K562 (cell line): ENCODE data around the gene MITD1. TPM values are rescaled to one million over a fixed set of nuclear protein-coding genes. Genes with fewer than 3 reads are reported as not detected.

Experiments
- ATAC-seq: fragments of 200-7000 bp; cut with Tn5 transposase; 3 replicates; pipeline ENCODE4 v1.9.1; 2020; ENCODE audit warnings: moderate library complexity
- BruUV-seq: library from RNA; stranded (reverse); fragments of 400-500 nt; replicated peaks from 2 replicates; lab custom pipeline; 2021; lab: Mats Ljungman, UMichigan
- CTCF ChIA-PET: fragments of 300-600 bp; formaldehyde crosslinking; extraction: SDS; loops from one replicate; lab custom pipeline; 2021; ENCODE audit warnings: low intra/inter-chr PET ratio; lab: Yijun Ruan, JAX
- POLR2A ChIA-PET: fragments of 300-600, 350-650 bp; sonication (Branson Sonifier 250); formaldehyde crosslinking; extraction: SDS; loops from one replicate; lab custom pipeline; 2021; ENCODE audit warnings: antibody characterized with exemption, inconsistent platforms; lab: Yijun Ruan, JAX
- DNase-seq, 4 experiments: peaks; one replicate each; pipeline versions ENCODE4 v3.0.0 to v3.0.0-alpha.2; 2011 to 2018; ENCODE audit warnings: low spot score in 3 of 4, mixed read lengths in 3 of 4; ENCODE audit errors: extremely low read depth in 1 of 4
- FAIRE-seq: peaks from 2 replicates; lab custom pipeline; 2011; peaks lifted over from hg19 to GRCh38; lab: Jason Lieb, UNC
- H2AFZ ChIP-seq: 2 replicates; pipeline ENCODE4 v1.6.0; 2011; ENCODE audit warnings: low read depth, low read length, control low read depth, inconsistent platforms
- H3K27ac ChIP-seq: fragments of 200-600 bp; 3 replicates; pipeline ENCODE4 v1.8.0; 2011; ENCODE audit warnings: low read depth, mild to moderate bottlenecking, control low read depth, inconsistent platforms, low read length, moderate library complexity, mixed read lengths; ENCODE audit errors: extremely low read depth
- H3K27me3 ChIP-seq, 2 experiments: fragments of 300-600 bp in 1 of 2; 2 replicates in 1 of 2; 3 replicates in 1 of 2; pipeline versions ENCODE4 v1.6.0 to v1.8.0; 2011; ENCODE audit warnings: inconsistent platforms in 2 of 2, low read length in 2 of 2, mild to moderate bottlenecking in 1 of 2, mixed read lengths in 1 of 2, moderate library complexity in 1 of 2; ENCODE audit not compliant: control insufficient read depth in 2 of 2, insufficient read depth in 2 of 2
- H3K36me3 ChIP-seq: fragments of 300-600 bp; 3 replicates; pipeline ENCODE4 v1.8.0; 2011; ENCODE audit warnings: mild to moderate bottlenecking, low read length, inconsistent platforms; ENCODE audit not compliant: control insufficient read depth, insufficient read depth
- H3K4me1 ChIP-seq, 2 experiments: fragments of 200-600 bp in 1 of 2; replicated peaks in 1 of 2; 2 replicates in 1 of 2; 3 replicates in 1 of 2; pipeline versions ENCODE4 v1.5.1 to v1.8.0; 2011; ENCODE audit warnings: inconsistent platforms in 2 of 2, low read length in 2 of 2, mild to moderate bottlenecking in 1 of 2, mixed read lengths in 1 of 2, moderate library complexity in 1 of 2; ENCODE audit not compliant: control insufficient read depth in 2 of 2, insufficient read depth in 2 of 2
- H3K4me2 ChIP-seq: 2 replicates; pipeline ENCODE4 v1.6.1; 2011; ENCODE audit warnings: low read length, control low read depth, inconsistent platforms, mixed read lengths; ENCODE audit not compliant: insufficient read depth
- H3K4me3 ChIP-seq: fragments of 200-600 bp; sonication (generic), shearing (Covaris generic); 2 replicates; pipeline ENCODE4 v1.5.1; 2016; ENCODE audit warnings: control low read depth, inconsistent platforms
- H3K79me2 ChIP-seq: fragments of 200-600 bp; 3 replicates; pipeline ENCODE4 v1.8.0; 2011; ENCODE audit warnings: low read length, inconsistent platforms; ENCODE audit not compliant: control insufficient read depth, insufficient read depth
- H3K9ac ChIP-seq, 2 experiments: 2 replicates each; pipeline versions ENCODE4 v1.6.0 to v1.6.1; 2011; ENCODE audit warnings: low read depth in 2 of 2, low read length in 2 of 2, control low read depth in 1 of 2, inconsistent platforms in 1 of 2, mild to moderate bottlenecking in 1 of 2, mixed read lengths in 1 of 2; ENCODE audit not compliant: insufficient read depth in 1 of 2
- H3K9me1 ChIP-seq: one replicate; pipeline ENCODE4 v1.6.0; 2011; ENCODE audit warnings: inconsistent platforms, mild to moderate bottlenecking, low read length, moderate library complexity; ENCODE audit not compliant: control insufficient read depth, insufficient read depth
- H3K9me3 ChIP-seq: replicated peaks from 2 replicates; pipeline ENCODE4 v1.5.1; 2011; ENCODE audit warnings: low read depth, low read length, inconsistent platforms; ENCODE audit not compliant: control insufficient read depth, insufficient read depth
- H4K20me1 ChIP-seq: replicated peaks from 2 replicates; pipeline ENCODE4 v1.6.1; 2011; ENCODE audit warnings: low read length, inconsistent platforms, mixed read lengths; ENCODE audit not compliant: control insufficient read depth, insufficient read depth
- ARHGAP35 ChIP-seq: fragments of 450-650 bp; IDR thresholded peaks from 2 replicates; pipeline ENCODE4 v1.6.1; 2018; ENCODE audit not compliant: partially characterized antibody
- ASH1L ChIP-seq: fragments of 450-650 bp; IDR thresholded peaks from 2 replicates; pipeline ENCODE4 v1.6.1; 2018; ENCODE audit warnings: borderline replicate concordance, mild to moderate bottlenecking, low read depth; ENCODE audit not compliant: partially characterized antibody
- BDP1 ChIP-seq: IDR thresholded peaks from 3 replicates; pipeline ENCODE4 v1.6.1; 2011; ENCODE audit not compliant: insufficient read length, insufficient read depth
- GATAD2B ChIP-seq: fragments of 450-650 bp; IDR thresholded peaks from 2 replicates; pipeline ENCODE4 v1.6.1; 2017; ENCODE audit warnings: mild to moderate bottlenecking, borderline replicate concordance
- HDAC3 ChIP-seq: fragments of 450-650 bp; IDR thresholded peaks from 2 replicates; pipeline ENCODE4 v1.6.1; 2018; ENCODE audit warnings: borderline replicate concordance, mild to moderate bottlenecking, moderate library complexity; ENCODE audit not compliant: partially characterized antibody
- JUND ChIP-seq, 2 experiments: IDR thresholded peaks; 2 replicates in 1 of 2; 3 replicates in 1 of 2; pipeline ENCODE4 v1.6.1; 2011; ENCODE audit warnings: borderline replicate concordance in 2 of 2, low read depth in 2 of 2, low read length in 2 of 2, improper control_type of control experiment in 1 of 2, missing biosample characterization in 1 of 2, missing genetic modification characterization in 1 of 2, missing genetic modification reagents in 1 of 2
- KDM4B ChIP-seq, 2 experiments: fragments of 450-650 bp in 1 of 2; sonication (generic) in 1 of 2; IDR thresholded peaks; 2 replicates each; pipeline ENCODE4 v1.6.1; 2016 to 2017; ENCODE audit warnings: borderline replicate concordance in 2 of 2, antibody characterized with exemption in 1 of 2, low read depth in 1 of 2, mild to moderate bottlenecking in 1 of 2
- MAFK ChIP-seq: IDR thresholded peaks from 2 replicates; pipeline ENCODE4 v1.6.1; 2011; ENCODE audit warnings: low read length, improper control_type of control experiment
- NCOA4 ChIP-seq: fragments of 450-650 bp; IDR thresholded peaks from 2 replicates; pipeline ENCODE4 v1.6.1; 2018; ENCODE audit warnings: mild to moderate bottlenecking; ENCODE audit not compliant: partially characterized antibody
- PML ChIP-seq: IDR thresholded peaks from 2 replicates; pipeline ENCODE4 v1.6.1; 2012; ENCODE audit warnings: low read length, inconsistent platforms
- POLR2A ChIP-seq: fragments of 450-650 bp; conservative IDR thresholded peaks from 2 replicates; pipeline ENCODE4 v1.6.1; 2016
- PRPF4 ChIP-seq: fragments of 200-400 bp; formaldehyde crosslinking; IDR thresholded peaks from one replicate; pipeline ENCODE4 v1.6.1; 2017; ENCODE audit warnings: low read length, low read depth, mild to moderate bottlenecking; ENCODE audit not compliant: insufficient read depth, poor library complexity, severe bottlenecking
- PYGO2 ChIP-seq: fragments of 450-650 bp; IDR thresholded peaks from 2 replicates; pipeline ENCODE4 v1.6.1; 2016; ENCODE audit warnings: mild to moderate bottlenecking, missing genetic modification characterization, moderate library complexity, missing compliant biosample characterization
- TCF3 ChIP-seq: sonication (generic); formaldehyde crosslinking; IDR thresholded peaks from 2 replicates; pipeline ENCODE4 v1.4.0; 2020; ENCODE audit warnings: mild to moderate bottlenecking, missing genetic modification reagents
- THAP12 ChIP-seq: fragments of 250-450 bp; sonication (Bioruptor Pico); IDR thresholded peaks from 2 replicates; pipeline ENCODE4 v1.9.0; 2021; ENCODE audit warnings: mild to moderate bottlenecking, inconsistent platforms
- THRAP3 ChIP-seq: fragments of 450-650 bp; IDR thresholded peaks from 2 replicates; pipeline ENCODE4 v1.6.1; 2016; ENCODE audit warnings: mild to moderate bottlenecking, inconsistent platforms, borderline replicate concordance
- ZKSCAN3 ChIP-seq: fragments of 250-450 bp; sonication (Bioruptor Pico); IDR thresholded peaks from 2 replicates; pipeline ENCODE4 v1.4.0; 2020
- ZNF408 ChIP-seq: fragments of 250-450 bp; sonication (Bioruptor Pico); IDR thresholded peaks from 2 replicates; pipeline ENCODE4 v1.4.0; 2020; ENCODE audit warnings: low read depth, mild to moderate bottlenecking, moderate library complexity
- ZNF551 ChIP-seq: fragments of 250-450 bp; sonication (Bioruptor Pico); IDR thresholded peaks from 2 replicates; pipeline ENCODE4 v1.5.0; 2021; ENCODE audit warnings: mild to moderate bottlenecking, moderate library complexity
- ZNF589 ChIP-seq: fragments of 200-800 bp; sonication (Bioruptor generic); IDR thresholded peaks from 2 replicates; pipeline ENCODE4 v1.6.1; 2016; ENCODE audit warnings: low read depth, missing genetic modification characterization, missing compliant biosample characterization
- WGBS: fragments of 100-300 bp; shearing (Covaris generic); methylation state at CpG from one replicate; pipeline ENCODE4 v1.1.6; 2016; ENCODE audit warnings: low coverage, mixed read lengths; ENCODE audit not compliant: insufficient coverage; ENCODE audit errors: missing lambda C conversion rate; 5-methylcytosine and 5-hydroxymethylcytosine counted together
- in situ Hi-C: fragments of 300-500 bp; cut with MboI; formaldehyde crosslinking; loops from 4 replicates; pipeline ENCODE4 v1.15.0; 2018; ENCODE audit warnings: inconsistent platforms, mixed read lengths
- intact Hi-C: fragments of 100-400 bp; cut with micrococcal nuclease; formaldehyde crosslinking; loops from 2 replicates; pipeline ENCODE4 v1.14.2; 2022
- polyA plus RNA-seq, 8 experiments: library from polyadenylated mRNA; depleted of rRNA in 4 of 8; stranded (reverse) in 5 of 8; unstranded in 3 of 8; fragments of >200 nt; fragmentation: Nextera tagmentation in 2 of 8; fragmentation: Illumina TruSeq in 1 of 8; extraction: Ambion mirVana in 2 of 8; extraction: Trizol in 1 of 8; gene quantifications; 2 replicates each; pipeline versions ENCODE4 v1.2.1 to v1.2.3, GENCODE V29; 2011 to 2014; ENCODE audit warnings: inconsistent platforms in 1 of 8, missing spikeins in 1 of 8
- total RNA-seq, 7 experiments: library from RNA; depleted of rRNA in 6 of 7; stranded (reverse); fragments of >200 nt in 6 of 7; fragmentation: Illumina TruSeq in 2 of 7; extraction: Trizol in 2 of 7; gene quantifications; 2 replicates each; pipeline versions ENCODE4 v1.2.1 to v1.2.3, GENCODE V29; 2011 to 2021; ENCODE audit warnings: low replicate concordance in 1 of 7

The MITD1 gene
- total and polyA plus RNA-seq, 9 of the 15 experiments (the other 6 are each of a cell fraction or from before 2014, with no cell fraction given): 19.6 to 71.8 (median 43.2) TPM

- TF ChIP-seq PRPF4: no peak
- TF ChIP-seq THAP12 (CRISPR knock-in tag): no peak
- TF ChIP-seq BDP1: no peak
- TF ChIP-seq PYGO2 (tag): no peak
- no peak for TF ChIP-seq NCOA4
- no peak for TF ChIP-seq PML
- no peak for TF ChIP-seq ZNF551 (CRISPR knock-in tag)
- no peak for TF ChIP-seq ASH1L
- no peak for TF ChIP-seq ZKSCAN3
- TF ChIP-seq, all 486 proteins: peak for 0
Measured at GRCh38 chr2:99169534-99169933, 11.3 kb downstream of the MITD1 start (continued).

GRCh38 chr2:99166218-99166617 lies 14.6 kb downstream of the MITD1 start:
- CTCF ChIA-PET: no interaction called here
- no peak overlapping the region for H3K9ac ChIP-seq
- TF ChIP-seq JUND (IDR thresholded peaks at IDR 0.05; ENCODE audit: borderline replicate concordance, low read depth, low read length) (no peak), JUND (tag; IDR thresholded peaks at IDR 0.05; ENCODE audit: borderline replicate concordance, low read depth, low read length) (no peak), ARHGAP35 (no peak), GATAD2B (no peak), THRAP3 (no peak), TCF3 (no peak), ZNF589 (CRISPR knock-in tag) (no peak), ZNF408 (no peak), HDAC3 (no peak), KDM4B (IDR thresholded peaks at IDR 0.05; ENCODE audit: borderline replicate concordance in 2 of 2, low read depth in 1 of 2) (no peak), MAFK (no peak), POLR2A (no peak)

More at GRCh38 chr2:99166218-99166617, 14.6 kb downstream of the MITD1 start:
- Histone ChIP-seq H3K27ac (no peak overlapping the region), H3K4me3 (no peak overlapping the region), H3K9me1 (no peaks in the 10 kb centered on the region), H3K4me2 (no peak overlapping the region), H3K79me2 (no peaks in the 10 kb centered on the region), H3K9me3 (no peaks in the 10 kb centered on the region), H3K27me3 (no peaks in the 10 kb centered on the region), H3K36me3 (peaks cover 47% of the 10 kb centered on the region), H4K20me1 (no peaks in the 10 kb centered on the region), H2AFZ (no peak overlapping the region), H3K4me1 (no peaks in the 10 kb centered on the region)
- intact Hi-C loops: no loop called here
- in situ Hi-C loops: no loop called here
- FAIRE-seq (no peak), ATAC-seq (no peak), DNase-seq (no peak)
- no TSS peak for BruUV-seq
- 55% methylated on average over 5 of the region's 5 CpGs for WGBS
- POLR2A ChIA-PET: interaction anchor here (0.6 to 1.6 kb wide), 3 partner anchors 11 to 14 kb away, joined by 3 to 6 read pairs (median 4); partner anchors contain the start of genes LIPT1, MITD1 and TSGA10
